HK-2 (cell line): ENCODE measurements around the gene ARL8A.
"Not testable (repeated sequence)": the region's sequence is repeated elsewhere in the genome, so short reads cannot be mapped to it uniquely, and the experiment has no call there.

Experiments
- DNase-seq: peaks from one replicate; pipeline ENCODE4 v3.0.0-alpha.2; 2018; ENCODE audit not compliant: unreplicated experiment

Gene ARL8A

DNA sequence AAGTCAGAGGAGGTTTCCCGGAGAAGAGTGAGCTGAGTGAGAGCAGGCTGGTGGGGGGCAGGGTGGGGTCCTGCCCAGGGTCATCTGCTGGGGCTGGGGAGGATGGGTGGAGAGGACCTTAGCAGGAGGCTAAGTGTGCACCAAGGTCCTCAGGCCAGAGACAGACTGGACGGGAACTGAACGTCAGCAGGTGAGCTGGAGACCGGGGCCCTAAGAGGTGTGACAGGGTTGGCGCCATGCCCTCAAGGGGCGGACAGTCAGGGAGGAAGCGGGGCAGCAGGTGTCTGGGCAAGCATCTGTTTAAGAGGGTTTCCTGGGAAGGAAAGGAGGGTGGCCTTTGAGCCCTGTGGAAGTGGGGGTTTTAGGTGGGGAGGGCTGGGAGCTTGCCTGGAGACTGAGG lies 29.5 kb upstream of the ARL8A start:
- DNase-seq: no peak

DNA sequence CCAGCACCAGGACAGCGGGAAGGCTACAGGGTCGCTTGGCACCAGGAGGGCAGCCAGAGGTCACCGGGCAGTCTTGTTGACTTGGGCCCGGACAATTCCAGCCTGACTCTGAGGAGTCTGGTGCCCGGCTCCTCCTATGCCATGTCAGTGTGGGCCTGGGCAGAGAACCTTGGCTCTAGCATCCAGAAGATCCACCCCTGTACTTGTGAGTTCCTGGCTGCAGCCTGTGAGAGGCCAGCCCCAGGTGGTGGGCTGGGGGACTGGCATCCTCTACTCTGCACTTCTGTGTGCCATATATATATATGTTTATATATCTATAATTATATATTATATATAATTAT lies 27.4 kb upstream of the ARL8A start:
- no peak for DNase-seq

DNA sequence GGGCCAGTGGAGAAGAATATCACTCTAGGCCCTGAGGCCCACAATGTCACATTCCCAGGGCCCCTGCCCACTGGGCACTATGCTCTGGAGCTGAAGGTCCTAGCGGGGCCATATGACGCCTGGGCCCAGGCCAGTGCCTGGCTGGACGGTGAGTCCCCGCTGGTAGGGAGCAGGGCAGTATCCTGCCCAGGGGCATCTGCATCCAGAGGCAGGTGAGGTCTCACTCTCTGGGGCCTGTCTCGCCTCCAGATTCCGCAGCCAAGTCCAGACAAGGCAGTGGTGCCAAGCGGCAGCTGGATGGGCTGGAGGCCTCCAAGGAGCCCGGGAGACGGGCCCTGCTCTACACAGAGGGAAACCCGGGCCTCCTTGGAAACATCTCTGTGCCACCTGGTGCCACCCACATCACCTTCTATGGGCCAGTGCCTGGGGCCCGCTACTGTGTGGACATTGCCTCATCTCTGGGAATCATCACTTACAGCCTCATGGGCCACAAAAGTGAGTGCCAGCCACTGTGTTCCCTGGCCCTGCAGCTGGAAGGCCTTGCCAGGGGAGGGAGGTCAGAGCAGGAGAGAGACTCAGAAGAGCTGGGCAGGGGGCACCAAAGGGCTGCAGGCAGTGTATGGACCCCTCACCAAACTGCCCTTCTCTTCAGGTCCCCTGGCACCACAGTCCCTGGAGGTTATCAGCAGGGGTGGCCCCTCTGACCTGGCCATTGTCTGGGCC lies 26.9 kb upstream of the ARL8A start:
- no peak for DNase-seq

- no peak for DNase-seq
These were observed 26.2 kb upstream of the ARL8A start for GRCh38 chr1:202170726-202171125.

- no peak for DNase-seq
These were observed 24.3 kb upstream of the ARL8A start for GRCh38 chr1:202168861-202169260.

GRCh38 chr1:202167708-202168415 lies 23.3 kb upstream of the ARL8A start:
- DNase-seq: no peak

DNA sequence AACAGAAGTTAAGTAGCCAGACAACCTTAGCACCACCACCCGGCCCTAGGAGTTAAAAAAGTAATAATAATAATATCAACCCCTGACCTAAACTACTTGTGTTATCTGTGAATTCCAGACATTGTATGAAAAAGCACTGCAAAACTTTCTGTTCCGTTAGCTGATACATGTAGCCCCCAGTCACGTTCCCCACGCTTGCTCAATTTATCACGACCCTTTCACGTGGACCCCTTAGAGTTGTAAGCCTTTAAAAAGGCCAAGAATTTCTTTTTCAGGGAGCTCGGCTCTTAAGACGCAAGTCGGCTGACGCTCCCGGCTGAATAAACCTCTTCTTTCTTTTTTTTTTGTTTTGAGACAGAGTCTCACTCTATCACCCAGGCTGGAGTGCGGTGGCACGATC lies 22.5 kb upstream of the ARL8A start:
- DNase-seq: not testable (repeated sequence)

GRCh38 chr1:202165942-202166843 lies 21.7 kb upstream of the ARL8A start:
- DNase-seq: no peak

- DNase-seq: no peak
These were observed 20.9 kb upstream of the ARL8A start for GRCh38 chr1:202165267-202165941.

DNA sequence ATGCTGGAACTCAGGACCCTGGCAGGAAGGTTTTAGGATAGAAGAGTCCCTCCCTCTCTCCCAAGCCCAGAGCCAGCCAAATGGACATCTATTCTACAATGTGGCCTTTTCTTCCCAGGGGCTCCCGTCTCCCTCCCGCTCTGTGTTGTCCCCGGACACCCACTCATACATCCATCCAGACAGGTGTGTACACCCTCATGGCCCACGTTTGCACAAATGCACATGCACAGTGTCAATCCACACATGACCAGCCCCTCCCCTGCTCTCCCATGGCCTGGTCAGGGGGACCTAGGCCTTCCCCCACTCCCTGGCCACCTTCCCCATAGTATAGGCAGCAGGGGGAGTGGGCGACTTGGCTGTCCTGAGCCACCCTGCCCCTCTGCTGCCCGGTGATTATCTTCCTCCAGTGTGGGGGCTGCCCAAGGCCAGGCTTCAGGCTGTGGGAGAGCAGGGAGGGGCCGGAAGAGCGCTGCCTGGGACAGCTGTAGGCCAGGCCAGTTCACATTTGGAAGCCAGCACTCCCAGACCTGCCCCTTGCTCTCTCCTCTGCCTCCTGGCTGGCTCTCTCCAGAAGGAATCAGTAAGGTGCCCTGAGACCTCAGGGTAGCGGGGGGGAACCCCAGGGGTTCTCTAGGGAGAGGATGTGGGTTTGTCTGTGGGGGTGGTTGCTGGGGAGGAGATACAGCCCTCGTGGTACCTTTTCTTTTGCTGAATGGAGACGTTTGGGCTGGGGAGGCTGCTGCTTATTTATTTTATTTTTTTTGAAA lies 19.9 kb upstream of the ARL8A start:
- no peak for DNase-seq

GRCh38 chr1:202163281-202164270 lies 19.0 kb upstream of the ARL8A start:
- DNase-seq: no peak

DNA sequence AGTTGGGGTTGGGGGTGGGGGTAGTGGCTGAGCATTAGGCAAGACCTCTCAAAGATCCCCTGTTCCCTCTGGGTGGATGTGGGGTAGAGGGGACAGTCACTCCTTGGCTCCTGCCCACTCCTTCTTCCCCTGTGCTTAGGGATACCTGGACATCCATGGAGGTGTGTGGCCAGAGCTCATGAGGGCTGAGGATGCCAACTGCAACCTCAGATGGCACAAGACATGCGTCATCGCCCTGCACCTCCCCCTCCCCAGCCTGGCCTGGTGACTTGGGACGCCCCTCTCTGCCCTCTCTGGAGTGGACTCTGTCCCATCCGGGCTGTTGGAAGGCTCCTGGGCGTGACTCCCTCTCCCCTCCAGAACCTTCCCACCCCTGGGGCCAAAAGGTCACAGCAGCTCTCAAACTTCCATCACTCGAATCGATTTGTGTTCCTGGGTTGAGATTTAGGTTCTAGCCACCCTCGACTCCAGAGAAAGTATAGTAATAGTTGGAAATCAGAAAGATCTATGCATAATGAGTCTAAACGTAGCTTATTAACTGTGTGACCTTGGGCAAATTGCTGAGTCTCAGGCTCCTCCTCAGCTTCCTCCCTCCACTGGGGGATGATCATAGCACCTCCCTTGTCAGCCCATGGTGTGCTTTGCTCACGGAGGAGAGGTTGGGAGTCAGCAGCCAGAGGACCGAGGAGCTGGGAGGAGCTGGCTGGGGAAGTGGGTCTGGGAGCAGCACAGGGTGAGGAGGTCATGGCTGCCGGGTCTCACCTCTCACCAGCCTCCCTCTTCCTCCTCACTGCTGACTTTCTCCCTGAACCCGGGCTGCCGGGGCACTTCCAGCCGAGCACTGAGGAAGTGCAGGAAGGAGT lies 18.1 kb upstream of the ARL8A start:
- no peak for DNase-seq

DNA sequence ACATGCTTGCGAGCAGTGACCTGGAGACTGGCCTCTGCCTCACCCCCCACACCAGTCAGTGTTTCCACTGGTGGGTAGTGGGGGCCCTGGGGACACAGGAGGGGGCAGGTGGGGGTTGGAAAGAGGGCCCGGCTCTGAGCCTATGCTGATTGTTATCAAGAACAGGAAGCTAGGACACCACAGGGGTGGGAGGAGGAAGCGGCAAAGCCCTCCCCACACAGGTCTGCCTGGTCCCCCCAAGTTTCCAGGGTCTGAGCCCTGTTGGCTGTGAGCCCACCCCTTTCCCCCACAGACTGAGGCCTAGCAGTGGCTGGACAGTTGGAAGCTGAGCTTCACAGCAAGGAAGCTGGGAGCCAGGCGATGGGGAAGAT lies 17.5 kb upstream of the ARL8A start:
- no peak for DNase-seq

DNA sequence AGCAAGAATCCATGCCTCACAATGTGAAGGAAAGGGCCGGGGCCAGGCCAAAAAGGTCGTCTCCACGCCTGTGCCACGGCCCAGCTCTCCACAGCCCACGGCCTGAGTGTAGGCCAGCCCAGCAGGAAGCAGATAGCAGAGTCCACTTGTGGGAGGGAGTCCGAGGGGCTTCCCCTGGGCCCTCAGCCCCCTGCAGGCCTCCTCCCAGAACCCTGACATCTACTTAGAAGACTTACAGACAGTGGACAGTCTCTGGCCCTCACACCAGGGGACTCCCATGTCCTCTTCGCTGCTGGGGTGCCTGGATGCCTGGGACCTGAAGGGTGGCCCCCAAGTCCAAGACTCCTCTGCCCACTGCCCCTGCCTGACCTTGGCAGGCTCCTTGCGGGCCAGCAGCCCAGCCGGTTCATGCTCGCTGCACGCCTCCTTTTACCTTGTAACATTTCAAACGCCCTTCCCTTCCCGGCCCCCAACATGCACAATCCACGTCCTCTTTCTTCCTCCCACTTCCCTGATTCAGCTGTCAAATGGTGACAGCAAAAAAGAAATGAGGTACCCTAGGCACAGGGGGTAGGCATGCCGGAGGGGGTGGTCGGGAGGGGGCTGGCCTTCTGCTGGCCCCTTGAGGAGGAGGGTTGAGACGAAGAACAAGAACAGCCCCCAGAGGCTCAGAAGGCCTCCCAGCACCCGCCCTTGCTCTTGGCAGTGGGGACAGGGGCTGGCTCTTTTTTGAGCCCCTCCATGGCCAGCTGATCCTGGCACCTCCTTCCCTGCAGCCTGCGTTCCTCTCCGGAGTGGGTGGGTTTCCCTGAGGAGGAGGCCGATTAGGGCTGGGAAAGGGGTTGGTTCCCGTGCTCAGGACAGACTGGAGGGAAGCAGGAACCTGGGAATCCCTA lies 16.9 kb upstream of the ARL8A start:
- no peak for DNase-seq

DNA sequence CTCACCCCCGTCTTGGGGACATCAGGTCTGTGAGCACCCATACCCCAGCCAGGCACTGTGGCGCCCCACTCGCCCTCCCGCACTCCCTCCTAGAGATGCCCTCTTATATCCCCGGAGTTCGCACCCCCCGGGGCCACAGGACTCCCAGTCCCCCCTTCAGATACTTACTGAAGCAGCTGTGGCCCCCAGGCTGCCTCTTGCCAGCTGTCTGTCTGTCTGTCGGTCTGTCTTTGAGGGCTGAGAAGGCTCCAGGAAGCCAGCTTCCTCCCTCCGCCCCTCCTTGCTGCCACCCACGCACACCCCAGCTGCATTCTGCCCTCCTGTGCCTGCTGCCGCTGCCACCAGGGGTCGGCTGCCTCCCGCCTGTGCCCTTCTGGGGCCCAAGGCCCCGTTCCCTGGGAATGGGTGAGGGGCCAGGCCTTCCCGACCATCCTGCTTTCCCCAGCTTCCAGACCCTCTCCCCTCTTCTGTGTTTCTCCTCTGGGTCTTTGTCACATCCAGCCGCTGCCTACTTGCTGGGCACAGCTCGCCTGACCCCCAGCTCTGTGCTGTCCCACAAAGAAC lies 15.9 kb upstream of the ARL8A start, which contains the start of gene PTPN7:
Gene PTPN7, minus strand, starts transcription at position 226 of the 564 bp plus-strand sequence. CDS start 1,200 bp downstream, outside the sequence.
- no peak for DNase-seq

- DNase-seq: no peak
These were observed 15.2 kb upstream of the ARL8A start for GRCh38 chr1:202159534-202160371.
